UCSD-AML1 (cell line): ENCODE measurements around the gene DSTN.

Experiments
- DNase-seq: peaks from one replicate; lab custom pipeline; 2025; ENCODE audit not compliant: unreplicated experiment; lab: John Stamatoyannopoulos, UW

Gene DSTN

GRCh38 chr20:17622851-17623508 lies 53.1 kb downstream of the DSTN start:
- DNase-seq: no peak

DNA sequence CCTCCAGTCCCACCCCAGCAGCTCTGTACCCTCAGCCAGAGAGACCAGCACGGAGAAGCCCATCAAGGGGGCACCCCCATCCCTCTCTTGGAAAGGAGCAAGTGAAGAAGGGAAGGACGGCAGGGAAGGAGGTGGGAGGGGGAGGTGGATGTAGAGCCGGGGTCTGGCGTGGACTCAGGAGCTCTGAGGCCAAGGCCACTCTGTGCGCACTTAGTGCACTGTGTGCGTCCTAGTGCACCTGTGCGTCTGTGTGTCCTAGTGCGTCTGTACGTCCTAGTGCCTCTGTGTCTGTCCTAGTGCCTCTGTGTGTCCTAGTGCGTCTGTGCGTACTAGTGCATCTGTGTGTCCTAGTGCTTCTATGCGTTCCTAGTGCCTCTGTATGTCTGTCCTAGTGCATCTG lies 54.2 kb downstream of the DSTN start:
- DNase-seq: no peak

GRCh38 chr20:17624551-17625245 lies 54.8 kb downstream of the DSTN start:
- DNase-seq: no peak

GRCh38 chr20:17625246-17626051 lies 55.6 kb downstream of the DSTN start:
- no peak for DNase-seq

DNA sequence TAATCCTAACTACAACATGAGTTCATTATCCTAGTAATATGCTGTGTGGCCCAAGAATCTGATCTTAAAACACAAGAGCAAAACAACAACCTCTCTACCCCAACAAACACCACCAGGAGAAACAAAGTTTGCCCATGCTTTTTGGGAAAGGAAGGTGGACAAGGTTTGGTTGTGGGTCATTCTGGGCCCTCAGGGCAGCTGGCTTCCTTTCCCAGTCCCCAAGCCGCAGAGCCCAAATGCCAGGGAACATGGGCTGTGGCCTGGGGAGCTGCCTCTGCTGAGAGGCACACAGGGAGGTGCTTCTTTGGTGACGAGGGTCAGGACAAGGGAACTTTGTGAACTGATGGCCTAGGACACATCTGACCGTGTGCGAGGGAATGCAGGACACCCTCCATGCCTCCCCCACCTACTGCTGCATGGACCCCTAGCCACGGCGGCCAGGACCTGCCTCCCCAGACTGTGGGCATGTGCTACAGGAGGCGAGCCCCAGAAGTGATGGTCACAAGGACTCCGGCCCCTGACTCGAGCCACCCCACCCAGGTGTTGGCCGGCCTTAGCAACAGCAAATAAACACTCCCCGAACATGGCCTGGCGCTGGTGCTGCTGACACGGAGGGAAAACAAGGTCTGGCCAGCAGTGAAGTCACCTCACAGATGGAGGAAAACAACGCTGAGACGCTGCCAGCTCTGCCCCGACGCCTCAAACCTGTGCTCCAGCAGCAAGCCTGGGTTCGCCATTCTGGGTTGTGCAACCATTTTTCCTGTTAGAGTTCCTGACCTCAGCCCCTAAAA lies 56.5 kb downstream of the DSTN start:
- DNase-seq: no peak

GRCh38 chr20:17627101-17627955 lies 57.5 kb downstream of the DSTN start:
- no peak for DNase-seq

DNA sequence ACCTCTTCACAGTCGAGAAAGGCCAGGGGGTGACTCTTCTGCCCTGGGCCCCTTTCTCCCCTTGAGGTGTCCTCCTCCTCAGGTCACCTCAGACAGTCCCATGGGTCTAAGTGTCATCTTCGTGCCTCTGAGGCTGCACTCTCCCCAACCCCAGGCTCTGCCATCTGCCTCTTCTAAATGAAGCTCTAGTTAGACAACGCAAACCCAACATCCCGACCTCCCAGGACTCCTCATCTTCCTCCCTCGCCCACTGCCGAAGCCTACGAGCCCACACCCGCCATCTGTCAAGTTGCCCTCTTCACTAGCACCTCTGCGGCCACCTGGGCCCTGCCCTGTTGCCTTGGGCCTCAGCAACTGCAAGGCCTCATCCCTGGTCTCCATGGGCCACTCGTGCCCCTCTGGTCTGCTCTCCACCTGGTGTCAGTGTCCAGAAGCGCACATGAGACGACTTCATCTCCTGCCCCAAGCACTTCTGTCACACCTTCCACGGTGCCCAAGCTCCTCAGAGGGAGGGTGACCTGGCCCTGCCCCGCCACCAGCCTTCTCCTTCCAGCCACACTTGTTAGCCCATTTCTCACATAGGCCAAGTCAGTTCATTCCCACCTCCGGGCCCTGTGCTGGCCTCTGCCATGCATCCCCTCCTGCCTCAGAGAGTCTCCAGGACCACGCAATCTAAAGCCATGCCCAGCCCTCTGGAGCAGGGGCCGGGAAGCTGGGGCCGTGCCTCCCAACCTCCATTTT lies 58.4 kb downstream of the DSTN start:
- no peak for DNase-seq

DNA sequence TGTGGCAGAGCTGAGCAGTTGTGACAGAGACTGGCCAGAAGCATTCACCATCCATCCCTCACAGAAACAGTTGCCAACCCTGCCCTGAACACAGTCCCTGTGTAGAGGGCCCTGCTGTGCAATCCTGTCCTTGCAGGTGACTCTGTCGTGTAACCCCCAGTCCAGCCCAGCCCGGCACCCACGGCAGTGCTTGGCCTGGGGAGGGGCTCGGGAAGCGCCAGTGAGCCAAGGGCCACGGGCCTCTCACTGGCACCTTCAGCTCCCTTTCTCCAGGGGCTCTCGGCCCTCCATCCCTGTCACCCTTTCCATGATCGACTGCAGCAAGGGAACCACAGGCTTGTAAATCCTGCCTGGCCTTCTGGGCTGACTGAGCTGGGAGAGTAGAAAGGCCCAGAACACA lies 59.1 kb downstream of the DSTN start:
- DNase-seq: no peak

DNA sequence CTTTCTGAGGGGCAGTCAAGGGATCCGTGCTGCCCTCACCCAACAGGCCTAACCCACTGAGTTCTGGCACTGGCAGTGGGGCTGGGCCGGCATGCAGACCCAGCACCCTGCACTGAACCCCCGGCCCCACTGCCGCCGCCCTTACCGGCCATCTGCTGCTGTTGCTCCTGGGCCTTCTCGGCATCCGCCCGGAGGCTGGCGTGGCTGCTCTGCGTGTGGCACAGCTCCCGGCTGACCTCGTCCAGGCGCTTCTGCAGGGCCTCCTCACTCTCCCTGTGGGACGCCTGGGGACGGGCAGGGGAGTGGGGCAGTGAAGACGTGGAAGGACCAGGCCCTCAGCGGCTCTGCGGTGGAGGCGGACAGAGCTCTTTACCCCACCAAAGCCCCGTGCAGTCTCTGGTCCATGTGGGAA lies 59.8 kb downstream of the DSTN start:
- DNase-seq: no peak

DNA sequence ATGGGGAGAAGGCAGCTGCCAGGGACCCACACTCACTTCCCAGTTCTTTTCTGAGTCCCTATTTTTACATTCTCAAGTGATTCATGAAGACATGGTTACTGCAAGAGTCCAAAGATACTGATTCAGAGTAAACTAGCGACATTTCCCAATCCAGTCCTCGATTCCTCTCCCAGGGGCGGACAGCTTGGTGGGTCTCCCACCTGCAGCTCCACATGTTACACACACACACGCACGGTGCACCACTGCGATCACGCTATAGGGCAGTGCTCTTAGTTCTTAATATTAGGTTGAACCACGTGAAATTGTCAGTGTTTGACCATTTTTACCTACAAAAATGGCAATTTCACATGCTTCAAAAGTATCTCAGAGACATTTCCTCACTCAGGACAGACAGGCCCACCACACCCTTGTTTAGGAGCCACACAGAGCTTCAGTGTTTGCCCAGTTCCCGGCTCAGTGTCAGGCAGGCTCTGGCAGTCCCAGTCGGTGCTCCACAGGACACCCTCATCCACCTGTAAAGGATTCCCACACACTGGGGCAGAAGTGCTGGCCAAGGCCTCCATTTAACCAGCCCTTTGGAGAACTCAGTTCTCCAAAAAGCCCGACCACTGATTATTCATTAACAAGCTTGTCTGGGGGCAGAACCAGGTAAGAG lies 60.4 kb downstream of the DSTN start:
- no peak for DNase-seq

DNA sequence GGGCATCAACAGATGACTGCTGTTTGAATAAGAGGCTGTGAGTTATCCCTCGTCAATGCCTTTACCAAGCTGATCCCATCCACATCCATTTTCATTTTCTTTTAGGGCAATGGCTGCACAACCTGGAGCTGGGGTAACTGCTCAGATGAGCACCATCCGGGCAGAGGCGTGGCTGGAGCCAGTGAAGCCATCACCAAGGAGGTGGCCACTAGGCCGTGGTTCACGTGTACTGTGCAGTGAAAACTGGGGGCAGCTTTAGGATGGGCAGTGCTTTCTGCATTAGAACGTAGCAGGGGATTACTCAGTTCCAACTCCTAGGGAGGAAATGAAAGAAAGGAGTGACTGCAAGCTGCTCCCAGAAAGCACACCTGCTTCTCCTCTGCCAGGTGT lies 60.9 kb downstream of the DSTN start:
- no peak for DNase-seq

GRCh38 chr20:17631576-17632319 lies 61.9 kb downstream of the DSTN start:
- DNase-seq: no peak

- DNase-seq: no peak
Observed at GRCh38 chr20:17633221-17633849, 63.5 kb downstream of the DSTN start.

GRCh38 chr20:17633850-17634500 lies 64.1 kb downstream of the DSTN start:
- DNase-seq: no peak

GRCh38 chr20:17634661-17635331 lies 64.9 kb downstream of the DSTN start:
- DNase-seq: no peak

GRCh38 chr20:17635332-17636244 lies 65.7 kb downstream of the DSTN start:
- DNase-seq: no peak
